ENCODE data around the gene EHBP1L1.
A peak's percentile ranks its signal among the peaks of the same experiment; 100 is the strongest.

Gene EHBP1L1

GRCh38 chr11:65574109-65574810 lies 1.6 kb upstream of the EHBP1L1 start:
- in situ Hi-C loops (cut with HindIII; ENCODE audit: low pct_ligation_motif_present, low pct_unique_long_range_greater_than_20kb, low sequenced_read_pairs) = no loop called here
- peak; percentile 92 for DNase-seq

- peak; percentile 32 for DNase-seq
- in situ Hi-C loops (cut with HindIII; ENCODE audit: low pct_ligation_motif_present, low pct_unique_long_range_greater_than_20kb, low sequenced_read_pairs) = no loop called here
These were observed 864 bp upstream of the EHBP1L1 start for GRCh38 chr11:65574811-65575567.

GRCh38 chr11:65576232-65576866 lies 496 bp downstream of the EHBP1L1 start:
- DNase-seq = no peak
- in situ Hi-C loops (cut with HindIII; ENCODE audit: low pct_ligation_motif_present, low pct_unique_long_range_greater_than_20kb, low sequenced_read_pairs) = no loop called here

GRCh38 chr11:65576867-65577755 lies 1.3 kb downstream of the EHBP1L1 start:
- in situ Hi-C loops (cut with HindIII; ENCODE audit: low pct_ligation_motif_present, low pct_unique_long_range_greater_than_20kb, low sequenced_read_pairs) = no loop called here
- DNase-seq = peak; percentile 81

- in situ Hi-C loops (cut with HindIII; ENCODE audit: low pct_ligation_motif_present, low pct_unique_long_range_greater_than_20kb, low sequenced_read_pairs) = no loop called here
- no peak for DNase-seq
These were observed 1.9 kb downstream of the EHBP1L1 start for GRCh38 chr11:65577756-65578109.

GRCh38 chr11:65578134-65578533 lies 2.3 kb downstream of the EHBP1L1 start:
- DNase-seq = no peak

GRCh38 chr11:65578667-65579066 lies 2.8 kb downstream of the EHBP1L1 start:
- in situ Hi-C loops (cut with HindIII; ENCODE audit: low pct_ligation_motif_present, low pct_unique_long_range_greater_than_20kb, low sequenced_read_pairs) = no loop called here
- no peak for DNase-seq

More at GRCh38 chr11:65578134-65578533, 2.3 kb downstream of the EHBP1L1 start:
- in situ Hi-C loops (cut with HindIII; ENCODE audit: low pct_ligation_motif_present, low pct_unique_long_range_greater_than_20kb, low sequenced_read_pairs) = no loop called here

GRCh38 chr11:65579291-65579690 lies 3.4 kb downstream of the EHBP1L1 start:
- in situ Hi-C loops (cut with HindIII; ENCODE audit: low pct_ligation_motif_present, low pct_unique_long_range_greater_than_20kb, low sequenced_read_pairs) = no loop called here
- no peak for DNase-seq

- in situ Hi-C loops (cut with HindIII; ENCODE audit: low pct_ligation_motif_present, low pct_unique_long_range_greater_than_20kb, low sequenced_read_pairs) = no loop called here
- DNase-seq = no peak
These were observed 4.3 kb downstream of the EHBP1L1 start for GRCh38 chr11:65580031-65580692.

GRCh38 chr11:65580756-65581155 lies 4.9 kb downstream of the EHBP1L1 start:
- in situ Hi-C loops (cut with HindIII; ENCODE audit: low pct_ligation_motif_present, low pct_unique_long_range_greater_than_20kb, low sequenced_read_pairs) = no loop called here
- no peak for DNase-seq

- in situ Hi-C loops (cut with HindIII; ENCODE audit: low pct_ligation_motif_present, low pct_unique_long_range_greater_than_20kb, low sequenced_read_pairs) = no loop called here
These were observed 6.1 kb downstream of the EHBP1L1 start for GRCh38 chr11:65581928-65582327.

GRCh38 chr11:65583589-65583988 lies 7.7 kb downstream of the EHBP1L1 start:
- in situ Hi-C loops (cut with HindIII; ENCODE audit: low pct_ligation_motif_present, low pct_unique_long_range_greater_than_20kb, low sequenced_read_pairs) = no loop called here

More at GRCh38 chr11:65581928-65582327, 6.1 kb downstream of the EHBP1L1 start:
- DNase-seq = no peak

GRCh38 chr11:65584106-65584505 lies 8.3 kb downstream of the EHBP1L1 start:
- DNase-seq = no peak
- in situ Hi-C loops (cut with HindIII; ENCODE audit: low pct_ligation_motif_present, low pct_unique_long_range_greater_than_20kb, low sequenced_read_pairs) = no loop called here

More at GRCh38 chr11:65583589-65583988, 7.7 kb downstream of the EHBP1L1 start:
- no peak for DNase-seq

GRCh38 chr11:65584723-65585171 lies 8.9 kb downstream of the EHBP1L1 start:
- no peak for DNase-seq
- in situ Hi-C loops (cut with HindIII; ENCODE audit: low pct_ligation_motif_present, low pct_unique_long_range_greater_than_20kb, low sequenced_read_pairs) = no loop called here

- no peak for DNase-seq
- in situ Hi-C loops (cut with HindIII; ENCODE audit: low pct_ligation_motif_present, low pct_unique_long_range_greater_than_20kb, low sequenced_read_pairs) = no loop called here
These were observed 9.8 kb downstream of the EHBP1L1 start for GRCh38 chr11:65585396-65586246.

GRCh38 chr11:65586247-65586630 lies 10.4 kb downstream of the EHBP1L1 start:
- in situ Hi-C loops (cut with HindIII; ENCODE audit: low pct_ligation_motif_present, low pct_unique_long_range_greater_than_20kb, low sequenced_read_pairs) = no loop called here
- no peak for DNase-seq

GRCh38 chr11:65586676-65587075 lies 10.8 kb downstream of the EHBP1L1 start:
- in situ Hi-C loops (cut with HindIII; ENCODE audit: low pct_ligation_motif_present, low pct_unique_long_range_greater_than_20kb, low sequenced_read_pairs) = no loop called here
- no peak for DNase-seq
